WTC11 (cell line): ENCODE data around the gene IQCE. TPM values are rescaled to one million over a fixed set of nuclear protein-coding genes. Genes with fewer than 3 reads are reported as not detected.

Experiments used
- ATAC-seq: fragments of 200-7000 bp; cut with Tn5 transposase; 2 replicates; pipeline ENCODE4 v1.10.0; 2021; ENCODE audit warnings: mild to moderate bottlenecking, moderate library complexity
- CTCF ChIA-PET: fragments of 300-600 bp; sonication (Branson Sonifier 250); formaldehyde crosslinking; loops from one replicate; lab custom pipeline; 2021; ENCODE audit warnings: antibody characterized with exemption; lab: Charles Lee
- POLR2A ChIA-PET: fragments of 350-600 bp; sonication (Branson Sonifier 250); formaldehyde crosslinking; loops from one replicate; lab custom pipeline; 2021; ENCODE audit warnings: antibody characterized with exemption; lab: Charles Lee
- DNase-seq: peaks from one replicate; pipeline ENCODE4 v3.0.0; 2021; ENCODE audit warnings: low spot score
- H3K27ac Mint-ChIP-seq: 2 replicates; pipeline ENCODE4 v1.8.0; 2021; ENCODE audit warnings: mixed read lengths
- H3K27me3 Mint-ChIP-seq: 2 replicates; pipeline ENCODE4 v1.8.0; 2021; ENCODE audit warnings: low read depth, mild to moderate bottlenecking, moderate library complexity, mixed read lengths
- H3K36me3 Mint-ChIP-seq: 2 replicates; pipeline ENCODE4 v1.8.0; 2021; ENCODE audit warnings: mixed read lengths
- H3K4me1 Mint-ChIP-seq: 2 replicates; pipeline ENCODE4 v1.8.0; 2022; ENCODE audit warnings: mixed read lengths
- H3K4me3 Mint-ChIP-seq: 2 replicates; pipeline ENCODE4 v1.8.0; 2021; ENCODE audit warnings: mild to moderate bottlenecking, moderate library complexity, mixed read lengths
- H3K9me3 Mint-ChIP-seq: 2 replicates; pipeline ENCODE4 v1.8.0; 2021; ENCODE audit warnings: mixed read lengths
- ARID4B ChIP-seq: sonication (generic); formaldehyde crosslinking; IDR thresholded peaks from 2 replicates; pipeline ENCODE4 v1.8.0; 2023; ENCODE audit warnings: missing genetic modification reagents, mild to moderate bottlenecking, borderline replicate concordance
- E2F1 ChIP-seq: sonication (generic); formaldehyde crosslinking; IDR thresholded peaks from 2 replicates; pipeline ENCODE4 v1.8.0; 2022; ENCODE audit warnings: mild to moderate bottlenecking, missing genetic modification reagents
- E2F5 ChIP-seq: sonication (generic); formaldehyde crosslinking; IDR thresholded peaks from 2 replicates; pipeline ENCODE4 v1.8.1; 2022; ENCODE audit warnings: mild to moderate bottlenecking, moderate library complexity, missing genetic modification reagents
- ELF4 ChIP-seq: sonication (generic); formaldehyde crosslinking; IDR thresholded peaks from 2 replicates; pipeline ENCODE4 v1.8.1; 2022; ENCODE audit warnings: low read depth, mild to moderate bottlenecking, moderate library complexity, missing genetic modification reagents
- ESRRA ChIP-seq: sonication (generic); formaldehyde crosslinking; IDR thresholded peaks from 2 replicates; pipeline ENCODE4 v1.8.1; 2022; ENCODE audit warnings: mild to moderate bottlenecking, missing genetic modification reagents, borderline replicate concordance
- FOXP1 ChIP-seq: sonication (generic); formaldehyde crosslinking; IDR thresholded peaks from 2 replicates; pipeline ENCODE4 v1.8.0; 2022; ENCODE audit warnings: missing genetic modification reagents, mild to moderate bottlenecking, moderate library complexity, borderline replicate concordance
- GABPB1 ChIP-seq: sonication (generic); formaldehyde crosslinking; IDR thresholded peaks from 2 replicates; pipeline ENCODE4 v1.8.1; 2023; ENCODE audit warnings: mild to moderate bottlenecking, missing genetic modification reagents
- NR1H2 ChIP-seq: sonication (generic); formaldehyde crosslinking; IDR thresholded peaks from 2 replicates; pipeline ENCODE4 v1.9.0; 2021; ENCODE audit warnings: mild to moderate bottlenecking, moderate library complexity, missing genetic modification reagents
- NR2C2 ChIP-seq: sonication (generic); formaldehyde crosslinking; IDR thresholded peaks from 2 replicates; pipeline ENCODE4 v1.8.0; 2022; ENCODE audit warnings: mild to moderate bottlenecking, missing genetic modification reagents
- RORB ChIP-seq: fragments of 250-450 bp; sonication (Bioruptor Pico); IDR thresholded peaks from 2 replicates; pipeline ENCODE4 v1.9.0; 2021; ENCODE audit warnings: mild to moderate bottlenecking
- SMAD4 ChIP-seq: sonication (generic); formaldehyde crosslinking; IDR thresholded peaks from 2 replicates; pipeline ENCODE4 v1.8.0; 2022; ENCODE audit warnings: mild to moderate bottlenecking, missing genetic modification reagents
- STAT6 ChIP-seq: sonication (generic); formaldehyde crosslinking; conservative IDR thresholded peaks from 2 replicates; pipeline ENCODE4 v1.8.1; 2023; ENCODE audit warnings: mild to moderate bottlenecking, low read depth, missing genetic modification reagents, moderate library complexity
- TCF7 ChIP-seq: sonication (generic); formaldehyde crosslinking; IDR thresholded peaks from 2 replicates; pipeline ENCODE4 v1.8.0; 2022; ENCODE audit warnings: mild to moderate bottlenecking, low read depth, missing genetic modification reagents, moderate library complexity
- TEAD1 ChIP-seq: sonication (generic); formaldehyde crosslinking; IDR thresholded peaks from 2 replicates; pipeline ENCODE4 v1.8.0; 2022; ENCODE audit warnings: mild to moderate bottlenecking, missing genetic modification reagents
- ZBTB43 ChIP-seq: sonication (generic); formaldehyde crosslinking; IDR thresholded peaks from 2 replicates; pipeline ENCODE4 v1.8.1; 2023; ENCODE audit warnings: mild to moderate bottlenecking, missing genetic modification reagents
- ZMAT4 ChIP-seq: fragments of 250-450 bp; sonication (Bioruptor Pico); IDR thresholded peaks from 2 replicates; pipeline ENCODE4 v1.9.0; 2021; ENCODE audit warnings: mild to moderate bottlenecking
- ZNF138 ChIP-seq: sonication (generic); formaldehyde crosslinking; conservative IDR thresholded peaks from 2 replicates; pipeline ENCODE4 v1.8.1; 2022; ENCODE audit warnings: mild to moderate bottlenecking, moderate library complexity, missing genetic modification reagents
- ZNF232 ChIP-seq: sonication (generic); formaldehyde crosslinking; IDR thresholded peaks from 2 replicates; pipeline ENCODE4 v1.8.0; 2022; ENCODE audit warnings: mild to moderate bottlenecking, missing genetic modification reagents
- ZNF425 ChIP-seq: fragments of 250-450 bp; sonication (Bioruptor Pico); conservative IDR thresholded peaks from 2 replicates; pipeline ENCODE4 v1.9.0; 2021; ENCODE audit warnings: mild to moderate bottlenecking
- total RNA-seq: library from RNA; stranded (reverse); gene quantifications from 3 replicates; pipeline ENCODE4 v1.2.3, GENCODE V29; 2021

The IQCE gene
- total RNA-seq, 1 experiment from 2014 or later, result 4.4 TPM

GRCh38 chr7:2524808-2525657 lies 33.7 kb upstream of the IQCE start (continued):
- peak; percentile 20 for TF ChIP-seq ZBTB43 (CRISPR knock-in tag)
- 0 out of 2 replicates have a peak, but pooled peaks have one; percentile 44 for TF ChIP-seq FOXP1 (CRISPR knock-in tag)
- TF ChIP-seq, all 79 proteins: peak for 10

GRCh38 chr7:2525658-2526630 lies 32.8 kb upstream of the IQCE start:
- peak overlapping the region; percentile 91 for H3K27ac Mint-ChIP-seq
- peaks cover 37% of the 10 kb centered on the region for H3K4me1 Mint-ChIP-seq
- peak overlapping the region; percentile 25; the same call in 1 of the 2 replicates for H3K4me3 Mint-ChIP-seq
- ChIA-PET POLR2A (no interaction called here), CTCF (interaction anchor here (0.9 to 7.1 kb wide), 9 partner anchors 28 to 184 kb away, joined by 3 to 65 read pairs (median 4); no protein-coding TSS in a partner anchor)
- ATAC-seq (no peak; the same call in 1 of the 2 replicates), DNase-seq (no peak)
- no peaks in the 10 kb centered on the region for H3K9me3 Mint-ChIP-seq
- H3K36me3 Mint-ChIP-seq, result peaks cover 5% of the 10 kb centered on the region; the same call in 1 of the 2 replicates
- peaks cover 5% of the 10 kb centered on the region for H3K27me3 Mint-ChIP-seq
- TF ChIP-seq E2F5 (CRISPR knock-in tag), result no peak
- no peak for TF ChIP-seq ZNF425 (CRISPR knock-in tag)
- TF ChIP-seq ELF4, result no peak
- TF ChIP-seq NR2C2 (CRISPR knock-in tag), result no peak
- TF ChIP-seq ESRRA (CRISPR knock-in tag), result no peak
- TF ChIP-seq GABPB1, result no peak
- no peak for TF ChIP-seq RORB (CRISPR knock-in tag)
- TF ChIP-seq SMAD4 (CRISPR knock-in tag), result no peak
- TF ChIP-seq ZNF138 (CRISPR knock-in tag), result no peak
- TF ChIP-seq NR1H2, result no peak
- TF ChIP-seq STAT6 (CRISPR knock-in tag), result no peak
- TF ChIP-seq ZNF232 (CRISPR knock-in tag), result no peak
- no peak for TF ChIP-seq ZMAT4
- no peak for TF ChIP-seq E2F1 (CRISPR knock-in tag)
- 0 out of 2 replicates have a peak, but pooled peaks have one; percentile 25 for TF ChIP-seq TCF7
- TF ChIP-seq ARID4B (CRISPR knock-in tag), result no peak
- TF ChIP-seq TEAD1 (CRISPR knock-in tag), result 0 out of 2 replicates have a peak, but pooled peaks have one; percentile 20
